ENCODE measurements around the gene ANK3. TPM values are rescaled to one million over a fixed set of nuclear protein-coding genes. Genes with fewer than 3 reads are reported as not detected.

ANK3 gene
- total RNA-seq, 1 donor from 2014 or later: under 0.01 TPM

DNA sequence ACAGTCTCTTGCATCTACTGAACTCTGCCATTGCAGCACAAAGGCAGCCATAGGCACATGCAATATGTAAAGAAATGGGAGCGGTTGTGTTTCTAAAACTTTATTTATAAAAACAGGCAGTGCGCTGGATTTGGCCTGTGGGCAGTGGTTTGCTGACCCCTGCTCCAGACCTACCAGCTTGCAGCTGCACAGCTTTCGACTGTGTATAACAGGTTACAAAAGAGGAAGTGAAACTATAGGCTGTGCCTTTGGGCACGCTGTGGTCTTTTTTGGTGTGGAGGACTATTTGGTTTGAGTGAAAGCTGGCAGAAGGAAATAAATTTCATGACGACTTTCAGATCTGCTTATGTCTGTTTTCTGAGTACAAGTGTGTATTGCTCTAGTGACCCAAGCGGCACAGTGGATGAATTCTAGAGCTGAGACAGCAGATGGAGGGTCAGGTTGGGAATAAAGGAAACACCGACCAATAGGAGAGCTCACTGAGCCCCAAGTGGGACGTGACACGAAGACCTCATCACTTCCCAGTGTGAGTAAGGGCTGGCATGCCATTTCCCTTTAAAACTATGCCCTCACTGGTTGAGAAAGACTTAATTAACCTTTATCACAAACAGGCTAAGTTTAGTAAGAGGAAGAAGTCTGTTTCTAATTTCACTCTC is 152.7 kb downstream of the ANK3 start:
- DNase-seq (ENCODE audit: low read depth in 2 of 2): peak; percentile 23 to 62

DNA sequence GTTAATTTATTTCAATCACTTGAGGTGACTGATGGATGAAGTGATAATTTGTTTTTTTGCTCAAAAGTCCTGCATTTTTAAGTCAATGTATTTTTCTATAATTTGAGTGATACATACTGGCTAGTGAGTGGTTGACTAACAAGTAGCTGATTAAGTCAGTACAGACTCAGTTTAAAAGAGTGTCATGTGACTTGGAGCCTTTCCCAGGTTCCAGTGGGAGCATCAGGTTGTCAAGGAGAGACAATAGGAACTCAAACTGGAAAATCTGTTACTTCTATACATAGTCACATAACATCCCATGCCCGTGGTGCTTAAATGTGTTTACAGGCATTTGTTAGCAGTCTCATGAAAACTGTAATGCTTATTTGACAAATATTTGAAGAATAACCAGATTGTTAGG is 154.7 kb downstream of the ANK3 start:
- DNase-seq (ENCODE audit: low read depth in 2 of 2): peak; percentile 60 to 87

DNA sequence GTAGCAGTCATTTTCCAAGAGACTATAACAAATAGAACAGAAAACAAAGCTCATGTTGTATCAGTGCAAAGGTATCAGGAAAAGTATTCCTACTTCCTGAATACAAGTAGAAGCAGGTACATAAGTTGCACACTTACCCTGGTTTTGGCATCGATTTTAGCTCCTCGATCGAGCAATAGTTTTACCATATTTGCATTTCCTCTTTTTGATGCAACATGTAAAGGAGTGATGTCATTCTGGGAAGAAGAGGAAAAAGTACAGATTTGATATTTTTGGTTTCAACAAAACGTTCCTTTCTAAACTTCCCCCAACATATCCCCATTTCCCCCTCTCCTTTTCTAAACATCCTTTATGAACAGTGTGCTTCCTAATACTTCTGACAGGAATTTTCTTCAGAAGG is 155.1 kb downstream of the ANK3 start:
- DNase-seq (ENCODE audit: low read depth in 2 of 2): no peak

DNA sequence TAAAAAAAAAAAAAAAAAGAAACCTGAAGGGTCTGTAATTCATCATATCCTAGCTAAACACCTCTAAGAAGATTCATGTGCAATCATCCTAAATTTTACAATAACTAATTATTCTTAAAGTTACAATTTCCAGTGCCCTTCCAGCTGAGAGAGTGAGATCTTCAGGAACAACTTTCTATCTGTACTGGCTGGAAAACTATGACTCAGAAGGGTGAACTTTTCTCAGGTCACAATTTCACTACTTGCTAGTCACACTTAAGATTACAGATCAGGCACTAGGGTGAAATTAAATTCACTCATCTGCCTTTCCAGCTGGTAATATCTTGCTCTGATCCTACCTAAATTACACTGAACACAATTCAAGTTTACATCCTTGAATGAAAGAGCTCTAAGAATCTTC is 158.8 kb downstream of the ANK3 start:
- DNase-seq (ENCODE audit: low read depth in 2 of 2): peak in 1 of 2 donors; percentile 8

DNA sequence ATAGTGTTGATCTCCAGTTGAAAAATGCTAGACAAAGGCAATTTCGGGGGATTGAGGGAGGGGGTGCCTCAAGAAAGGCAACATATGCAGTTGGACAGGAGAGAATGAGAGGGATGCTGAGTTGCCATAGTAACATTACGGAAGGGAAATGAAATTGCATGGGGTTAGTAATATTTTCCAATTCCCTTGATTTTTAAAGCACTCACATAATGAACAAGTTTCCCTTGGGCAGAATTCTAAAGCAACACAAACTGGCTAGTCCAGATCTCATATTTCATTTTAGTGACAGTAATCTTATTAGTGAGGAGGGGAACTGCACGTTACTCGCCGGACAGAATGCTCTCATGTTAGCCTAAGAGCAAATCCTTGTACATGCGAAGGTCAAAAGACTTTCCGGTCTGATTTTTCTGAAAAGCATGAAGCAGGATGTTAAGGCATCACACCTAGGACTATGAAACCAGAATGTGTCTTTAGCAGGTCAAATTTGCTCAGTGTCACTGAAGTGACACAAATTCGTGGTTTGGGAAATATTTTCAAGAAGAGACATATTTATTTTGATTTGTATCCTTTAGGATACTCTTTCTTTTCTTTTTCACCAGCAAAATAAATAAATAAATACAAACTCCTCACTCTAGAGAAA is 165.5 kb downstream of the ANK3 start:
- peak in 1 of 2 donors; percentile 34 for DNase-seq (ENCODE audit: low read depth in 2 of 2)

DNA sequence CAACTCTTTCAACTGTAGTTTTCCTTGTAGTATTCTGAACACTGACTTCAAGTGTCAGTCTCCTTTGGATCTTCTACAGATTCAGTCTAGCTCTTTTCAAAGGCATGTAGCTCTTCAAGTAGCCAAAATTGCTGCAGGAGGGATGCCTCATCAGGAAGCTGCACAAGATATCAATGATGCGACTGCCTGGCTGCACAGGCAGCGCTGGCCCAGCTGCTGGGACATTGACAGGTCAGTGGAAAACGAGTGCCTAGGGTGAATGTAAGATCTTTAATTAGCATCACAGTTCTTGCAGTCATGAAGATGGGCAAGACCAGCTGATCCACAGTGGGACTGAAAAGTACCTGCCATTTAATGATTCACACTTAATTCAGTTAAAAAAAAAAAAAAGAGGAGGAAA is 167.6 kb downstream of the ANK3 start:
- DNase-seq (ENCODE audit: low read depth in 2 of 2): no peak

DNA sequence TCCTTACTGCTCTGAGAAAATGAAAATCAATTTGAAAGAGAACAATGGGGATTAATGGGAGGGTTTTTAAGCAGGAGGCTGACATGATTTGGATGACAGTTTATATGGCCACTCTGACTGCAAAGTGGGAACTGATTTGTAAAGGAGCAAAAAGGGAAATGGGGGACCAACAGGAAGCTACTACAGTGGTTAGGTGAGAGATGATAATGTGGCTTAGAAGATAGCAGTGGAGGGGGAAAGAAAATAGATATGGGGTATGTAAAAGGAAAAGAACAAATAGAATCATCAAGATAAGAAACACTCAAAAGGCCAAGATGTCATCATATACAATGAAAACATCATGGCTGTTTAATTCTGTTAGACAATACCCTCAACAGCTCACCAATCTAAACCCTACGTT is 177.5 kb downstream of the ANK3 start:
- no peak for DNase-seq (ENCODE audit: low read depth in 2 of 2)

DNA sequence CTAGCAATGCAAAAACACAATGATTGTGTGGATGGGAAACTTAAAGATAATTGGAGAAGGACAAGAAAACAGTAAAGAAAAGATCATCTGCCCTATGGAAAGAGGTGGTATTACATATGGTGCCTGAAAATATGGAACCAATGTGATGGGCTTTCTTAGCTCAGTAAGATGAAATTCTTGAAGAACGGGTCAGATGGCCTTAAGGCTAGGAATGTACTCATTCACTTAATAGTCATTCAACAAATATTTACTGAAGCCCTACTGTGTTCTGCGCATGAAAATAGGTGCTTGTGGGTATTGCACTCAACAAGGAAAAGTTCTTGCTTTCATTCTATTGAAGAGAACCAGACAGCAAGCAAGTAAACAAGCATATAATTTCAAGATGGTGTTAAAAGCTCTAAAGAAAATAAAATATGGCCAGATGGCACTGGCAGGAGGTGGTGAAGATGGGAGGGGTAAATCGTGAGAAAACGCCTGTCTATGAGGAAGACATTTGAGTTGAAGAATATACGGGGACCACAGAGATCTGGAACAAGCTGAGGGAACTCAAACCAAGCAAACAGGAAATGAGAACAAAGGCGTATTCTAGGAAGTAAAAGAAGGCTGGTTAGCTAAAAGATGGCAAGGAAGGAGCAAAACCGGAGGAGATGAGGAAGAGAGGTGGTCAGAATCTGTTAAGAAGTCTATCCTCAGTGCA is 179.7 kb downstream of the ANK3 start:
- peak in 1 of 2 donors; percentile 19 for DNase-seq (ENCODE audit: low read depth in 2 of 2)

DNA sequence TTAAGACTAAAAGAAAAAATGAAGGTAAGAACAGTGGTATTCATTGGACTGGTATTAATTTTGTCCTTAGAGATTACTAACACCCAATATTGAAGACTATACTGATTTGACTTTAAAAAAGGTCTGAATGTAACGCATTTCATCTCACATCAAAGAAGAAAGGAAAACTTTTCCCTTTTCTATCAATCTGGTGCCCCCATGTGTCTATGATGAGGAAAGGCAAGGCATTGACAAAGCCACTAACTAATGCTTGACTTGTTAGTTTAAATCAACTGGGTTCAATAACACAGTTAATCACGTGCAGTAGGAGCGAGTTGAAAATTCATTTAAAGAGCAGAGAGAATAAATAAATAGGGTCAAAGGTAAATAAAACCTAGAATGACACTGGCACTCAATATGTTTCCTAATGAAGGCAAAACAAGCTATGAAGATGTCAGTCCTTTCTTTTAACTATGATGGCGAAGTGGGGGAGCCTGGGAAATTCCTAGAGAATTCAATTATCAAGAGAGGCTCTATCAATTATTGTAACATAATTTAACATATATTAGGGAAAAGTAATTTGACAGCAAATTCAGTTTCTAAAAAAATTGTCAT is 180.9 kb downstream of the ANK3 start:
- DNase-seq (ENCODE audit: low read depth in 2 of 2): peak; percentile 61 to 64

DNA sequence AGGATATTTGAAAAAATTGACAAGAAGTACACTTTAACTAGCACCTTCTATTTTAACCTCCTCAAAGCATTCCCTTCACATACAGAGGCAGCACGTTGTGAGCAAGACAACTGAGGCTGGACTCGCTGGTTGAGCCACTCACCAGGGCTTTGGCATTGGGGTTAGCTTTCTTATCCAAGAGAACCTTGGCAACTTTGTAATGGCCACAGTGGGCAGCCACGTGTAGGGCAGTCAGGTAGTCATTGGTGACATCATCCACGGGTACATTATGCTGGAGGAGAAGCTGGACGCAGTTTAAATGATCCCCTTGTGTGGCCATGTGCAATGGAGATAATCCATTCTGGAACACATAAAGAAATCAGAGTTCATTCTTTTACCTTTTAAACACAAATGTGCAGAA is 181.8 kb downstream of the ANK3 start:
- DNase-seq (ENCODE audit: low read depth in 2 of 2): no peak

DNA sequence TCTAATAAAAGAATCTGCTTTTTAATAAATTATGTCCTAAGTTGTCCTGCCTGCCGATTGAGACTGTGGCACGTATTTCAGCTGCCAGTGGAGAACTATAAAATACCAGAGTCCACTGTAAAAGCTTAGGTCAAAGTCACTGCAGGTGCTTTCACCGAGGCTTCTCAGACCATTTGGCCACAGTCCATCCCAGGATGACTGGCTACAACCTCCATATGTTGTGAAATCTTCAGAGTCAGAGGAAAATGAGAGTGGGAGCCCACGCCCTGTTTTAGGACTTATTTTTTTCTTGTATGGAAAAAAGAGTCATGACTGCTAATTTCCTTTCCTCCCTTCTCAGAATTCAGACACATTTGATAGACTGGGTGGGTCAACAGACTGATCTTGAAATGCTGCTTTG is 182.9 kb downstream of the ANK3 start:
- peak in 1 of 2 donors; percentile 17 for DNase-seq (ENCODE audit: low read depth in 2 of 2)

DNA sequence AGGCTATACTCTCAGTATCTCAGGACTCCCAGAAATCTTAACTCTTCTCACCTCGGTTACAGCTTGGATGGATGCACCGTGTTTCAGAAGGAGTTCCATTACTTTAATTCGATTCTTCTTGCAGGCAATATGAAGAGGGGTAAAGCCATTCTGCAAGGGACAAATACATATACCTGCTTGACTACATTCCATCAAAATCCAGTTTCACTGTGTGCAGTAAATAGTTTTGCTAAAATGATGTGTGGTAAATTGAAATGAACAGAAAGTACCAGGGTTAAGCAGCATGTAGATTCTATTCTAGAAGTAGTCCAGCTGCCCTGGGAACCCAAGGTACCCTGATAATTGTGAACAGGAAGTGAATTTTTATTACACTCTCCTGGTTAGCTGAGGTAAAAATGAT is 183.9 kb downstream of the ANK3 start:
- DNase-seq (ENCODE audit: low read depth in 2 of 2): no peak

DNA sequence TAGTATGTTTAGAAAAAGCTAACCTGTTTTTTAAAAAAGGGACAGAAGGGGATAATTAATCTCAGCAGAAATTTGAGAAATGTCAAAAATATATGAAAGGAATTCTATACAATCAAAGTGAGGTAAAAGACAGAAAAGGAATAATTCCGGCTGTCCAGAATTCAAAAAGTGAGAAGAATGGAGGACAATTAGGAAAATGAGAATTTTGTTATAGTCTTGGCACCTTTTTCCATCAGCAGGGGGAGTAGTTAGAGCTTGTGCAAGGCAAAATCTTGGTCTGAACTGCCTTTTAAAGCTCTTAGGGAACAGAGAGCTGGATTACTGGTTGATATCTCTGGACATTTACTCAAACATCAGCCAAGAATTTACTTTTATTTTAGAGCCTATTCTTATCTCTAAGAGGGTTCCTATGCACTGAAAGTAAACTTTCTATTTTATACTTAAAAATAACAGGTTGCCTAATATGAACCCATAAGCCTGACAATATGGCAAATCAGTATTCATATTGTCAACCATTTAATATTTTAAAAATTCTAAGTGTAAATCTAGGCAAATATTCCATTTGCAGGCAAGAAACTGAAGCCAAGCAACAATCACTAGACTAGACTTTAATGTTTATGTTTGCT is 185.6 kb downstream of the ANK3 start:
- peak; percentile 50 to 66 for DNase-seq (ENCODE audit: low read depth in 2 of 2)

DNA sequence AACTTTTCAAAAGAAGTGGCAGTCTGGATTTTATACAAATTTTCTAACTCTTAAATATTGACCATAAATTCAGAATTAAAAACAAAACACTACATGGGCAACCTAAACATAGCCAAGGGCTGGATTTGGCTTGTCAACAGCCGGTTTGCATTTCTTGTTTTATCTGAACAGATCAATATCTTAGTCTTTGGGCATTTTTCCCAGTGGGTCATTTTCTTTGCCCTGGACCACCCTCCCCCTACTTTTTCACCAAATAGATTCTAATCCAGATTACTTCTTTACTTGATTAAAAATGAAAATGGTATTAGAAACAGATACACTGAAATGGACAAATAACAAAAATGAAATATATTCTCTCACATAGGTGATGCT is 189.0 kb downstream of the ANK3 start:
- DNase-seq (ENCODE audit: low read depth in 2 of 2): no peak

DNA sequence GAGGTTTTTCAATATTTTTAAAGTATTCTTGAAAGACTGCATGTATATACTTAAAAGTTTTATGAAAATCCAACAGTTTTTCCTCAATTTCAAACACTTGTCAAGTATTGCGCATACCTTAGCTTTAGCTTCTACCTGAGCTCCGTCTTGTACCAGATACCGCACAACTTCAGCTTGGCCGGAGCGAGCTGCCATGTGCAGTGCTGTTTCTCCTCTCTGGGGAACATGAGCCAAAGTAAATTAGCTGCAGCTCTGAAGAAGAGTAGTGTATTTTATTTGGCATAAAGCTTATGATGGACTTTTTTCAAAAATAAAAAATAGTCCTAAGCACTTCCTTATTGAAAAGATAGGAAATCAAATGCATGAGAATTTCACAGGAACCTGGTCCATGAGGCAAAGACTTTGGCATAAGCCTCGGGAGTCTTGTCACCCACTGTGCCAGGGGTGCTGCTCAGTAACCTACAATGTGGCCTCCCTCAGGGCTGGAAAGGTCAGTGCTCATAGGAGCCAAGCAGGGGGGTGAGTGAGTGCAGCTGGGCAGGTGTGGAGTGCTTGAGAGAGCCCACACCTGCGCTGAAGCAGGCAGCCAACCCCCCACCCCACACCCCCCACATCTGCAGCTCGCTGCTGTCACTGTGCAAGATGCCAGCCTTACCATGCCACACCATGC is 189.5 kb downstream of the ANK3 start:
- no peak for DNase-seq (ENCODE audit: low read depth in 2 of 2)

DNA sequence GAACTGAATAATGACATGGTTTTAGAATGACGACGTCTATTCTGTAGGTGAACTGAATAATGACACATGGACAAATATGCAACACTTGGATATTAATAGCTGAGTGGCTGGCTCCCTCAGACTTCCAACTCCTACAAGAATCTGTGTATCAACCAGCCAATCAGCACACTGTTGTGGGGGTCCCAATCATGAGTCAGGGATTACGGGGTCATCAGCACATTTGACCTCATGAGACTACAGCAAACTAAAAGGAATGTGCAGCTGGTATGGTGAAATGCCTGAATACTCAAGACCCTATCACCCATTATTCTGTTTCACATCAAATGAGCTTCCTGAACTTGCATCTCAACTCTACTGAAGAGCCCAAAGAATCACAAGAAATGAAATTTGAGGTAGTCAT is 192.5 kb downstream of the ANK3 start:
- DNase-seq (ENCODE audit: low read depth in 2 of 2): no peak

DNA sequence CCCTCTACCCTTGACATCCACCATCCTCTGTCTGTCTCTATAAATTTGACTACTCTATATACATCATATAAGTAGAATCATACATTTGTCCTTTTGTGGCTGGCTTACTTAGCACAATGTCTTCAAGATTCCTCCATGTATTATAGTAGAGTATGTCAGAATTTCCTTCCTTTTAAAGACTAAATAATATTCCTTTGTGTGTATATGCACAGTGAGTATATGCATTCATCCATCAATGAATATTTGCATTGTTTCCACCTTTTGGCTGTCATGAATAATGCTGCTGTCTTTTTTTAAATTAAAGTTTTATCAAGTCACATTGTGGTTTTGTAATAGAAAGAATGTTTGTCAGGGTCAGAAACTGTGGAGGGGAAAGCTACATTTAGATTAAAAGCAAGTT is 195.3 kb downstream of the ANK3 start:
- DNase-seq (ENCODE audit: low read depth in 2 of 2): no peak

DNA sequence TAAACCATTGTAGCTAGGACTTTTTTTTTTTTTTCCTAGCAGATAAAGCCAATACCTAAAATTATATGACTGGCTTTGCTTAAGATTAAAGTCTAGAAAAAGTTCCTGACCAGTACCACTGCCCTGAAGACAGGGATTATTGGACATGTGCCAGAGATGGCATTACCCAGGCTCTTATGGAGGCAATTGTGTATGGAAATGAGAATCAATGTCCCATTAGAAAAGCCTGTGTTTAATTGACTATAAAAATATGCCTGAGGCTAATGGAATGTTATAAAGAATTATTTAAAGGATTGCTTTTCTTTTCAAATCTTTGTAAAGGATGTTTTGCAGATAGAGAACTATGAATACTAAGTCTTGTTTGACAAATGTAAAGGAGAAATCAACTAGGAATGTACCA is 196.7 kb downstream of the ANK3 start:
- no peak for DNase-seq (ENCODE audit: low read depth in 2 of 2)

DNA sequence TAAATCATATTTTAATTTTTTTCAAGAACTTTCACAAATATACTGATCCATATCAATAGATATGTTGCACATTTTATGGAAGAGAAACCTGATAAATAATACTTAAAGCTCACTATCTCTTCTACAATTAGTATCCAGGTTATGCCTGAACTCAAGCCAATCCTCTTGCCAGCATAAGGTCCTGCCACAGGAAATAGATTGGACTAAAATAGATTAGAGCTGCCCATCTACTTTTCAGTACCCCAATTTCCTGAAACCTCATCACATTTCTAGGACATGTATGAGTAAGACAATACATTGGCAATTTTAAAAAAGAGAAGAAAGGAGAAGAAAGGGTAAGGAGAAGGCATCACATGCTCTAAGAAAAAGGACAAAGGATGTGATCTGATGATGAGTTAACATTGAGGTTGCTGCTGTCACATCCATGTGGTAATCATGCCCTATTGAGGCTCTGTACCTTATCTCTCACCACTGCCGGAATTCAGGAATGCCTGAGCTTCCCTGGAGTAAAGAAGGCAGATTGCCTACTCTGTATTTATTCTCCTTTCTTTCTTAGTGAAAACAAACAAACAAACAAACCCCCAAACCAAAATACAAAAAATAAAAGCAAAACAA is 199.7 kb downstream of the ANK3 start:
- DNase-seq (ENCODE audit: low read depth in 2 of 2): no peak

DNA sequence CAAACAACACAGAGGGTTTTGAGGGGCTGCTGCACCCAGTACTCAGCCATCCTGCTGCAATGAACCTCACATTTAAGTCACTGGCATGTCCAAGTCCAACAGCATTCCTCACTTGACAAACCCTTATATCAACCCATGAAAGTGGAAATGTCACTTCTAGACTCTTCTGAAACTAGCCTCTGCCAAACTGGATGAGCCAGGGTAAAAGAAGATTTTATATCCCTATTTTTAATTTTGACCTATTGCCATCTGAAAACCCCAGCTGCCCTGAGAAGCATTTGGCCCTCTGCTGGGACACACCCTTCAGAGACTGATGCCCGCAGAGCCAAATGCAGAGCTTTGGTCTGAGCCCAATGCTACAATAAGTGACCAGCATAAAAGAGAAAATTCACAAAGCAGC is 201.1 kb downstream of the ANK3 start:
- DNase-seq (ENCODE audit: low read depth in 2 of 2): no peak

DNA sequence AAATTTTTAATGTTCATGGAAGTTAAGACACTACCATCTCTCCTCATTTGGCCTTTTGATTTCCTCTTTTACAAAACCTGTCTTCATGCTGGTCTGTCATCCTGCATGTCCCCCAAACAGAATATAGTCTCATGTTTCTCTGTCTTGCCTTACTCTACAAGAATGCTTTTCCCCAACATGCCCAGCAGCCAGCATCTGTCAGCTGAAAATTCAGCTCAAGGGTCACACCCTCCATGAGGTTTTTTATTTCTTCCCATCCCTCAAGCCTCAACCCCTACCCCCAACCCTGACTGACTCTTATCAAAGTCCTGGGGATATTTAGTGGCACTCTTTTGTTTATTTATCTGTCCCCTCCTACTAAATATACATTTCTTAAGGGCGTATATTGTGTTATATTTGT is 202.0 kb downstream of the ANK3 start:
- DNase-seq (ENCODE audit: low read depth in 2 of 2): no peak
